GM12875 (cell line): ENCODE data around the gene PAX2.

ENCODE experiments used
- H3K4me3 ChIP-seq: one replicate; pipeline ENCODE4 v1.5.1; 2011; ENCODE audit warnings: low read depth, low read length, control low read depth
- CTCF ChIP-seq: IDR thresholded peaks from 2 replicates; pipeline ENCODE4 v1.5.1; 2011; ENCODE audit warnings: low read depth, mild to moderate bottlenecking, control low read depth, inconsistent platforms, low read length, moderate library complexity, borderline replicate concordance; ENCODE audit not compliant: insufficient read depth

PAX2 gene

GRCh38 chr10:100740476-100741377 lies 4.7 kb upstream of the PAX2 start:
- no peak for TF ChIP-seq CTCF
- H3K4me3 ChIP-seq = no peak overlapping the region

GRCh38 chr10:100741378-100742075 lies 3.9 kb upstream of the PAX2 start:
- H3K4me3 ChIP-seq = no peak overlapping the region
- TF ChIP-seq CTCF = no peak

GRCh38 chr10:100742076-100742771 lies 3.2 kb upstream of the PAX2 start:
- H3K4me3 ChIP-seq = no peak overlapping the region
- no peak for TF ChIP-seq CTCF

GRCh38 chr10:100742936-100743335 lies 2.4 kb upstream of the PAX2 start:
- TF ChIP-seq CTCF = no peak
- H3K4me3 ChIP-seq = no peak overlapping the region

GRCh38 chr10:100743626-100744135 lies 1.7 kb upstream of the PAX2 start:
- no peak overlapping the region for H3K4me3 ChIP-seq
- peak; percentile 85 for TF ChIP-seq CTCF

- no peak overlapping the region for H3K4me3 ChIP-seq
- TF ChIP-seq CTCF = no peak
These were observed 1.0 kb upstream of the PAX2 start for GRCh38 chr10:100744136-100744986.
